H7 (cell line): ENCODE measurements around the gene HS3ST4. TPM values are rescaled to one million over a fixed set of nuclear protein-coding genes. Genes with fewer than 3 reads are reported as not detected.

ENCODE experiments used
- DNase-seq: peaks from one replicate; pipeline ENCODE4 v3.0.0; 2012
- H3K27me3 ChIP-seq: 2 replicates; pipeline ENCODE4 v1.6.0; 2011; ENCODE audit warnings: mild to moderate bottlenecking, low read length; ENCODE audit not compliant: control insufficient read depth, insufficient read depth
- H3K36me3 ChIP-seq: replicated peaks from 2 replicates; pipeline ENCODE4 v1.5.1; 2011; ENCODE audit warnings: low read length; ENCODE audit not compliant: control insufficient read depth, insufficient read depth
- H3K4me3 ChIP-seq: 2 replicates; pipeline ENCODE4 v1.5.1; 2011; ENCODE audit warnings: low read depth, mild to moderate bottlenecking, control low read depth, low read length, moderate library complexity; ENCODE audit not compliant: insufficient read depth
- total RNA-seq: library from RNA; depleted of rRNA; stranded (reverse); fragments of >200 nt; shearing (Covaris generic); gene quantifications from 2 replicates; pipeline ENCODE4 v1.2.3, GENCODE V29; 2014

Gene HS3ST4
- total RNA-seq, 1 experiment from 2014 or later, result 1.9 TPM

DNA sequence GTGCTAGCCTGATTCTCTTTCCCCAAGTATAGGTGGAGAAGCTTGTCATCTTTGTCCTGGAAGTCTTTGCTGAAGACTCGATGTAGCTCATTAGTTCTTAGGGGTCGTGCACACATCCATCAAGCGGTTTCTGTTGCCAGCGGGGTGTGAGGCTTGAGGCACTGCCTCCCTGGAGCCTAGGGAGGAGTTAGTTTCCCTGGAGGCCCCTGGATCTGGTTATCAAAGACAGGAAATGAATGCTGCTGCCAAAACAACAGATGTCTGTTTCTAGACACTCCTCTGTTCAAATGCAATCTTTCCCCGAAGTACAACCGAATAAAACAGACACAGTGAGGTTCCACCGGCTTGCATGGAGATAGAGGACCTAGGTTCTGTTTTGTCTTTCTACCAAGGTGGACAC, 17.5 kb downstream of the HS3ST4 start:
- Histone ChIP-seq H3K4me3 (no peak overlapping the region), H3K27me3 (no peaks in the 10 kb centered on the region), H3K36me3 (no peaks in the 10 kb centered on the region; the same call in 1 of the 2 replicates)
- DNase-seq, result no peak

DNA sequence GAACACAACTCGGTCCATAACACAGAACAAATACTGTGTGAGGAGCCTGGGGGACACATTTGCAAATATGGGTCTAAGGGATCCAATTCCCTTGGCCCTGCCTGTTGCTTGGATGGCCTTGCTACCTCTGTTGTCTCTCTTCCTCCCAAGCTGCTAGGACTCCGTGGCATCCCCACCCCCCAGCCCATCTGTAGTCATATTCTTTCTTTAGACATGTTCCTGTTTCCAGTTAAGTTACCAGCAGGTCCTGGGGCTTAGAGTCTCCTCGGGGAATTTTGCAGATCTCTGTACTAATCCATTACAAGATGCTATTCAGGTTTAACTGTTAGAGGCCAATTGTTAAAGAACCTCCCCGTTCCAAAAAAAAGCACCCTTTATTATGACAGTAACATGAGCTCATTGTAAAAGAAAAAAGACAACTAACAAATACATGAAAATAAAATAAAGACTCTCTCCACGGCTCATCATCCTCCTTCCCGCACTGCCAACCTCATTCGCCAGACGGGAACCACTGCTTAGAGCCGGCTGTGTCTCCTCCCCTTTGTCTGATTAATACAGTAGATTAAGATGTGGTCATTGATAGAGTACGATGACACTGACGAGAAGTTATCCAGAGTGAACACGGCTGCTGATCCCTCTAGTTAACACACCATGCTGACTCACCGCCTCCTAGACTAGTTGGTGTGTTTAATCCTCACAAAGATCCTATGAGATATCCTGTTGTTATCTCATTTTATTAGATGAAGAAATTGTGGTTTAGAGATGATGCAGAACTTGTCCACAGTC, 22.2 kb downstream of the HS3ST4 start:
- Histone ChIP-seq H3K27me3 (no peaks in the 10 kb centered on the region), H3K4me3 (no peak overlapping the region), H3K36me3 (no peaks in the 10 kb centered on the region)
- DNase-seq, result no peak

DNA sequence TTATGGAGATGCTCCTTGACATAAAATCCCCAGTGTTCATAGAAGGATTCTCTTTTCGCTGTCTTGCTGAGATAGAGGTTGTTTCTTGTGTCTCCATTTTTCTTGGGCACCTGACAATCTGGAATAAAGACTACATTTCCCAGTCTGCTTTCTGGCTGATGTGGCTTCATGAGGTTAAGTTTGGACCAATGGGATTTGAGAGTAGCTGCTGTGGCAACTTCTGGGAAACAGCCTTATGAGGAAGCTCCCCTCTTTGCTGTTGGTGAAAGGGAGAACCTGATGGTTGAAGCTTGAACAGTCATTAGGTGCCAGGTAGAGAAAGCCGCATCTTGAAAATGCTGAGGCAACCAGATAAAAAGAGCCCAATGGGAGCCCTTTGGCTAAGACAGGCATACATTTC, 24.4 kb downstream of the HS3ST4 start:
- peak; percentile 62 for DNase-seq

DNA sequence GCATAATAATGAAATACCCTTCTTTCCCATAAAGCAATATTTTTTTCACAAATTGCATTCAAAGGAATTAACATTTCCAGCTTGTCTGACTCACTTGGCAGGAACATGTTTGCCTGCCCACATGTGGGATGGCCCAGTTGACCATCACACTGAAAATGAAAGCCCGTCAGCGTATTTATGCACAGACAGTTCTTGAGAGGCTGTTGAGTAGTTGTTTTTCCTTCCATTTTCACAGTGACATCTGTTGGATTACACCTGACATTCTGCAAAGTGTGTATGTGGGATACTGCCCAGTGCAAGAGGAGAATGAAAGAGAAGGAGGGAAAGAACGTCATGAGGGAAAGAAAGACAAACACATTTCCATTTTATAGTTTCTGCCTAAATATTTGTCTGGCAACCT, 29.7 kb downstream of the HS3ST4 start:
- no peaks in the 10 kb centered on the region for H3K36me3 ChIP-seq
- H3K4me3 ChIP-seq, result no peak overlapping the region
- H3K27me3 ChIP-seq, result no peaks in the 10 kb centered on the region
- no peak for DNase-seq

More for the DNA sequence above, 24.4 kb downstream of the HS3ST4 start:
- H3K27me3 ChIP-seq, result no peaks in the 10 kb centered on the region
- H3K36me3 ChIP-seq, result no peaks in the 10 kb centered on the region
- no peak overlapping the region for H3K4me3 ChIP-seq

DNA sequence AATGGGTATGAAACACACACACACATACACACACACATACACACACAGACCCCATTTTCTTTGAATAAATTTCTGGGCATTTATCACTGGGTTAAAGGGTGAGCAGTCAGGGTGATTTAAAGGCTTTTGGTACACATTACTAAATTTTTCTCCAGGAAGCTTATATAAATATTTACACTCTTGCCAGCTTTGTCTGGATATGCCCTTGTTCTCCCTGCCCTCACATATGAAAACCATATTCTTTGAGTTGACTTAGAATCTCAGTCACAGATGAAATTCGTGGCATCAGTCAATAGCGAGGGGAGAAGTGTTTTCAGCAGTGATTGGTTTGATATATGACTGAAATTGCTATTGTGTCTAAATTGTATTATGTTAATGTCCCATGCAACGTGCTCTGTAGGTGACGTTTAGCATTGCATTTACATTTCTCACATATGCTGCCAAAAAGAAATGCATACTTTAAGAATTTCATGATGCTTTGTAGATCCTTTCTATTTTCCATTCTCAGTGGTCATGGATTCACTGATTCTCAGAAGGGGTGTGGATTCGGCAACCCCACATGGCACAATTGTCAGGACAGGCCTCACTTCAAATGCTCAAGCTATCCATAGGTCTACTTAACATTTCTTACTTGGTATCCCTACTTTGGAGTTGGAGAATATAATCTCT, 34.8 kb downstream of the HS3ST4 start:
- no peaks in the 10 kb centered on the region for H3K36me3 ChIP-seq
- no peak overlapping the region for H3K4me3 ChIP-seq
- no peaks in the 10 kb centered on the region for H3K27me3 ChIP-seq
- DNase-seq, result no peak

DNA sequence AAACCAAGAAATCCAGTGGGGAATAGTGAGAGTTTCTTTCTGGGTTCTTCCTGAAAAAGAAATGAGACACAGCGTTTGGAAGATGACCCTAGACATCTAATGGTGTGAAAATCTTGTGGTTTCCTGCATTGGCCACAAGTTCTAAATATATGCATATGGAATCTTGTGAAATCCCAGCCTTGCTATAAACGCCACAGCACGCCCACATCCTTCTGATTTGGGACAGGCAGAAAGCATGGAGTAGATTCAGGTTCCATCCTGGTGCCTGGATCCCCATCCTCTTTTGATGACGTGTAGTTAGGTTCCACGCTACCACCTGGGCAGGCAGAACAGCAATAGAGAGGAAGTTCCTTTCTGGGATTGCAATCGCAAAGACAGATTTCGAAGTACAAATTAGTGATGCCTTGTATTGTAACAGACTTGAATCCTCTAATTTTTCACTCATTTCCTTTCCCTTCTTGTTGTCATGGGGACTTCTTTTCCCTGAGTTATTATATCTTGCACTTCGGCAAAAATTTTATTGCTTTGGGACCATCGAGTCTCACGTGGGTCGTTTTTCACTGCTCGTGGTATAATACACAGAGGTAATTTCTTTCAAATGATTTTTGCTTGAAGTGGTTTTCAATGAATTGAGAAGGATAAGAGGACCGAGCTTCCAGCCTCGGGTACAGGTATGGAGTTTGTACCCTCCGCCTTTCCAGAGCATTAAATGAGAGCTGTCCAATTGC, 37.6 kb downstream of the HS3ST4 start:
- Histone ChIP-seq H3K36me3 (no peaks in the 10 kb centered on the region), H3K4me3 (no peak overlapping the region), H3K27me3 (no peaks in the 10 kb centered on the region)
- DNase-seq, result no peak

DNA sequence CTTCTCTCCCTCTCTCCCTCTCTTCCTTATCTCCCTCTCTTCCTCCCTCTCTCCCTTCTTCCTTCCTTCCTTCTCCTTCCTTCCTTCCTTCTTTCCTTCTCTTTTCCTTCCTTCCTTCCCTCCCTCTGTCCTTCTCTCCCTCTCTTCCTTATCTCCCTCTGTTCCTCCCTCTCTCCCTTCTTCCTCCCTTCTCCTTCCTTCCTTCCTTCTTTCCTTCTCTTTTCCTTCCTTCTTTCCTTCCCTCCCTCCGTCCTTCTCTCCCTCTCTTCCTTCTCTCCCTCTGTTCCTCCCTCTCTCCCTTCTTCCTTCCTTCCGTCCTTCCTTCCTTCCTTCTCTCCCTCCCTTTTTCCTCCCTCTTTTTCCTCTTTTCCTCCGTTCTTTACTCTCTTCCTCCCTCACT, 38.6 kb downstream of the HS3ST4 start:
- Histone ChIP-seq H3K4me3 (no peak overlapping the region), H3K36me3 (no peaks in the 10 kb centered on the region), H3K27me3 (no peaks in the 10 kb centered on the region)
- no peak for DNase-seq

DNA sequence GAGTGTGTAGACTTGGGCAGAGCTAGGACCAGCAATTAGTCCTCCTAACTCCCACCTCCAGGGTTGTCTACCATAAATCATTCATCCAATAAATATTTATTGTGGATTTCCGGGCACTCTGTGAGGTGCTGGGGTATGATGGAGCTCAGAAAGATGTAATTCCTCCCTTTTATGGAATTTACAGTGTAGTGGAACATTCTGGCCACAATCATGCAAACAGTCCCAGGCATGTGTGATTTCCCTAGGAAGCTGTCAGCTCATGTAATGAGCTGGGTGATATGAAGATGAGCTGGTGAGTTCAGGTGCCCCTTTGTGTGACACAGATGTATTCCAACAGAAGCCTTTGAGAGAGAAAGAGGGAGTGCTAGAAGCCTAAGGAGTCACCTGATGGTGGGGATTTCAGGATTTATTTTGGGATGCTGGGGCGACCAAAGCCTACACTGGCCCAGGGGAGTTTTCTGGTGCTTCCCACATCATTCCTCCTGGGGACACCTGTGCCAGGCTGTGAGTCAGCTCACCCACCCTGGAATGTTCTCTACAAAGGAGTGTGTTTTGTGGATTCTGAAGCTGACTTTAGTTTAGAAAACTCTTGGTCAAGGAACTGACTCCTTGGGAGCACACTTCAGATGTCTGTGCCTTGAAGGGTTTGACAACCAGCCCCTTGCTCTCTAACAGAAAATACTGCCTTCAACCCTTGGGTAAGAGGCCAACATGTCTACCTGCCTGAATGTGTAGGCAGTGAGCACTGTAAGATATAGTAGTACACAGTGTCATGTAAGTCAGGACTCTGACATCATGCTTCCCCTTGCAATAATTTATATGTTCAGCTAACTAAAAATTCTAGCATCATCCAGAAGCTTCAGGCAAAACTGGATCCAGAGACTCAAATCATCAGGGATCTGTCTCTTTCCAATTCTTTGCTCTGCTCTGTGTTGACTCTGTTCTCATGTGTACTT, 42.9 kb downstream of the HS3ST4 start:
- Histone ChIP-seq H3K4me3 (no peak overlapping the region), H3K27me3 (no peaks in the 10 kb centered on the region), H3K36me3 (no peaks in the 10 kb centered on the region)
- DNase-seq, result no peak

DNA sequence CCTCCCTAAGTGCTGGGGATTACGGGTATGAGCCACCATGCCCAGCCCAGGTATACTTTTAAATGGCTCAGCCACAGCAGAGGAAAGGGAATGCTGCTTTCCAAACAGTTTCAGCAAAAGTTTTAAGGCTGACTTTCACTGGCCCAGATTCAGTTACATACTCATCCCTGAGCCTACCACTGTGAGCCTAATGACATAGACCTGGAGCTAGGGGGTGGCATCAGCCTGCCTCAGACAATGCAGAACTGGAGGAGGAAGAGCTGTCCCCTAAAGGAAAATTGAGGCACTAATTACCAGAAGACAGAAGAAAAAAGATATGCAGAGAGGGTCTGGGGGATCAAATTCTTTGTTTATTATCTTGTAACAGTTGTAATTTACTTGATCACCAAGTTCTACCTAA, 43.9 kb downstream of the HS3ST4 start:
- Histone ChIP-seq H3K4me3 (no peak overlapping the region), H3K27me3 (no peaks in the 10 kb centered on the region), H3K36me3 (no peaks in the 10 kb centered on the region)
- DNase-seq, result no peak

DNA sequence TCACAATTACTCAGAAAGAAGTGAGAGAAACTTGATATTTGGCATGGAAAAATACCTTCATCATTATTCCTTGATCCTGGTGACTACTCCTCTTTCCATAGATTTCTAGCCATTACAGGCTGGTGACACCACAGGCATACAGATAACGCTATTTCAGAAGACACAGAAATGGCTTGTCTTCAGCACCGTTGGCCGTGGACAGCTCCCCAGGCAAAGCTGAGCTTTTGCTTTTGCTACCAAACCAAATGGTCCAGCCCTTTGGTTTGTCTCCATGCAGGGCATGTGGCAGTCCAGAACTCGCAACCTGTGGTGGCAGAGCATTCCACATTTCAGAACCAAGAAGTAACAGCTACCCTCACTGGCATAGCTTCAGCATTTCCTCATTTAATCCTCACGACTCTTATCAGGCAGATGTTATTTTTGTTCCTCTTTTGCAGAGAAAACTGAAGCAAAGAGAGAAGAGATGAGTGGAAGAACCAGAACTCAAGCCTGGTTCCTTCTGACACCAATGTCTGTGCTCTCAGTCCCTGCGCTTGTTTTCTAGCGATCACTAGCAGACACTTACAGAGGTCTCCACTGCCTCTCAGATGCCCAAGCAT, 55.5 kb downstream of the HS3ST4 start:
- no peak overlapping the region for H3K4me3 ChIP-seq
- DNase-seq, result peak; percentile 17
- H3K36me3 ChIP-seq, result no peaks in the 10 kb centered on the region
- H3K27me3 ChIP-seq, result no peaks in the 10 kb centered on the region

DNA sequence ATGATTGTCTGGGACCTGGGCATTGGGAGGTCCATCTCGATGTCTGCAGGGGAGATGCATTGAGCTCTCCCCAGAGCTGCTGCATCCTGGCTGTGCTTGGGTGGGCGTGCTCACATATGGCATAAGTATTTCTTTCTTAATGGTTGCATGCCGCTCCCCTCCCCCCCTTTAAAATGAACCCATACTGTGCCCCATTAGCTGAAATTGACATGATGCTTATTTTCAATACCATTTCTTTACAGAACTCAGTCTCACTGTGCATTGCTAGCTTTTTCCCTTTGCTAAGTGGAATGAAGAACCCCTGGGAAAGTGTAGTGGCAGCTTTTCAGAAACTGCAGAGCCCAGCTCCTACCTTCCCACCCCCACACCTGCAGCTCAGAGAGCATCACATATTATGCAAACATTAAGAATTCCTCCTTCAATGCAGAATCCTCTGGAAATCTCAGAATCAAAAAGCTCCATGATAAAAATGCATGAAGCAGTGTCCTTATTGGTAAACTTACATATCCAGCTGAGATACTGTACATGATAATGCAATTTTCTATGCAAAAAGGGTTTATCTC, 56.4 kb downstream of the HS3ST4 start:
- Histone ChIP-seq H3K27me3 (no peaks in the 10 kb centered on the region), H3K36me3 (no peaks in the 10 kb centered on the region), H3K4me3 (no peak overlapping the region)
- DNase-seq, result no peak

DNA sequence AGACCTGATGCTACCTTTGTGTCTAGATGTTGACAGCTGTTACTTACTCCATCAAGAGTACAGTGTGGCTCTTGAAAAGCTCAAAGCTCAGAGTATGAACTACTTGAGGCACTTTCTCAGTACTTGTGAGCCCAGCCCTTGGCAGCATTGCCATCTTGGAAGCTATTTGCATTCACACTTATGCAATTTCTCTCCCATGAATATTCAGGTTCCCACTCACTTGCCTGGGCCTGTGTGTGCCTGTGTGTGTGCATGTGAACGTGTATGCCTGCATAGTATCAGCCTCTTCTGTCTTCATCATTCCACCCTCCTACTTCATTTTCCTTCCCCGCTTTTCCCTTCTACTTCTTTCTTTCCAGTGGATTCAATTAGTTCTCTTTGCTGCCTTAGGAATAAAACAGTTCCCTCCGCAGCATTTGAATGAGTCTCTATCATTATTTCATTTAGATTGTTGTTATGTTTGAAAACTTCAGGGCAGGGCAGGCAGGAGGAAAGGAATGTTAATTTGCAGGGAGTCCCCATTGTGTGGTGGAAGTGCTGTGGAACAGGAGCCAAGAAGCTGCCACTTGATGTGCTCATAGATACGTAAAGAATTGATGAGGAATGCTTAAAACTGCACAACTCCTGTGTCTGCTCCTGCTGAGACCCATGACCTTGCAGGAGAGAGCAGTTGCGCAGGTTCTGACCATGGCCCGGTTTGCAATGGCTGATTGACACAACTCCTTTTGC, 58.9 kb downstream of the HS3ST4 start:
- H3K4me3 ChIP-seq, result no peak overlapping the region
- no peaks in the 10 kb centered on the region for H3K27me3 ChIP-seq
- no peak for DNase-seq
- no peaks in the 10 kb centered on the region for H3K36me3 ChIP-seq

DNA sequence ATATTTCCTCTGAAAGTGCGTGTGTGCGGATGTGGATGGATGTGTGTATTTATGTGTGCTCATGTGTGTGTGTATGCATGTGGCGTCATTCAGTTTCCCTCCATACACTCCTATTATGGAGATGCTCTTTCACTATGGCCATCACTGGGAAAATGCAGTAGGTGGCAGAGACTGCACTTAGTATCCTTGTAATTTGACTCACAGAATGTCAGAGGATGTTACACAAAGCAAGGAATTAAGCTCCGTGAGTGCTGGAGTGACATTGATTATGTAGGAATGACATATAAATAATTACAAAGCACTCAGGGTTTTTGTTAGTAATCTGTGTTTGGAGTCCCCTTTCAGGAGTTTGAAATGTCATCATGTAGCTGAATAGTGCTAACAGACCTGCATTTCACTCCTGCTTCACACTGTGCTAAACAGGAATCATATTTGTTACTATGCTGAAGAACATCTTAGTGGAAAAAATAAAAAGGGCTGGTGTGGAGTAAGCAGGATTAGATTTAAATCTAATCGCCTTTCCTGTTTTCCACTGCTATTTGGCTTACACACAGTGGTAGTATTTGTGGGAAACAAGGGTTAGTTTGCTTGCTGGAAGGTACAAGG, 59.6 kb downstream of the HS3ST4 start:
- DNase-seq, result no peak
- Histone ChIP-seq H3K4me3 (no peak overlapping the region), H3K36me3 (no peaks in the 10 kb centered on the region), H3K27me3 (no peaks in the 10 kb centered on the region)
